Measurements from ENCODE around the gene MS4A18.
"Not testable (repeated sequence)": the region's sequence is repeated elsewhere in the genome, so short reads cannot be mapped to it uniquely, and the experiment has no call there.

The MS4A18 gene

GRCh38 chr11:60739114-60739513, 14.6 kb downstream of the MS4A18 start:
- DNase-seq (ENCODE audit: low spot score), result no peak

- DNase-seq (ENCODE audit: low spot score), result no peak
These were observed 16.1 kb downstream of the MS4A18 start for GRCh38 chr11:60740573-60740972.

GRCh38 chr11:60741421-60741820, 16.9 kb downstream of the MS4A18 start:
- DNase-seq (ENCODE audit: low spot score), result no peak

- no peak for DNase-seq (ENCODE audit: low spot score)
These were observed 18.5 kb downstream of the MS4A18 start for GRCh38 chr11:60743058-60743457.

GRCh38 chr11:60744114-60744513, 19.6 kb downstream of the MS4A18 start:
- no peak for DNase-seq (ENCODE audit: low spot score)

GRCh38 chr11:60747359-60747873, 22.9 kb downstream of the MS4A18 start:
- no peak for DNase-seq (ENCODE audit: low spot score)

- no peak for DNase-seq (ENCODE audit: low spot score)
These were observed 23.7 kb downstream of the MS4A18 start for GRCh38 chr11:60748225-60748624.

GRCh38 chr11:60748821-60749220, 24.3 kb downstream of the MS4A18 start:
- DNase-seq (ENCODE audit: low spot score), result no peak

GRCh38 chr11:60750911-60751310, 26.4 kb downstream of the MS4A18 start:
- no peak for DNase-seq (ENCODE audit: low spot score)

GRCh38 chr11:60753309-60753708, 28.8 kb downstream of the MS4A18 start:
- no peak for DNase-seq (ENCODE audit: low spot score)

GRCh38 chr11:60754887-60755286, 30.4 kb downstream of the MS4A18 start:
- no peak for DNase-seq (ENCODE audit: low spot score)

GRCh38 chr11:60756307-60757032, 31.9 kb downstream of the MS4A18 start, which contains the start of gene MS4A15:
Gene MS4A15 (plus strand): TSS chr11:60756867. CDS start chr11:60763734, 6,867 bp downstream.
- no peak for DNase-seq (ENCODE audit: low spot score)

- no peak for DNase-seq (ENCODE audit: low spot score)
These were observed 32.8 kb downstream of the MS4A18 start for GRCh38 chr11:60757231-60757800.

- DNase-seq (ENCODE audit: low spot score), result not testable (repeated sequence)
These were observed 34.2 kb downstream of the MS4A18 start for GRCh38 chr11:60758671-60759070.

GRCh38 chr11:60759438-60760225, 35.1 kb downstream of the MS4A18 start:
- not testable (repeated sequence) for DNase-seq (ENCODE audit: low spot score)

GRCh38 chr11:60761436-60762190, 37.1 kb downstream of the MS4A18 start:
- no peak for DNase-seq (ENCODE audit: low spot score)

- DNase-seq (ENCODE audit: low spot score), result no peak
These were observed 38.6 kb downstream of the MS4A18 start for GRCh38 chr11:60762851-60763691.

GRCh38 chr11:60763692-60764369, 39.3 kb downstream of the MS4A18 start:
- no peak for DNase-seq (ENCODE audit: low spot score)

GRCh38 chr11:60764879-60765278, 40.4 kb downstream of the MS4A18 start:
- no peak for DNase-seq (ENCODE audit: low spot score)

- DNase-seq (ENCODE audit: low spot score), result no peak
These were observed 40.8 kb downstream of the MS4A18 start for GRCh38 chr11:60765355-60765754.
